H1 (cell line): Measurements from ENCODE around the gene DACT3. TPM values are rescaled to one million over a fixed set of nuclear protein-coding genes. Genes with fewer than 3 reads are reported as not detected.

Experiments used
- CTCF ChIA-PET: fragments of 300-600 bp; sonication (Branson Sonifier 250); formaldehyde crosslinking; loops from one replicate; lab custom pipeline; 2021; ENCODE audit not compliant: partially characterized antibody; lab: Charles Lee
- POLR2A ChIA-PET: fragments of 300-600 bp; sonication (Branson Sonifier 250); formaldehyde crosslinking; loops from one replicate; lab custom pipeline; 2021; ENCODE audit warnings: inconsistent platforms; ENCODE audit not compliant: partially characterized antibody; lab: Charles Lee
- DNase-seq, 2 experiments: peaks; one replicate each; pipeline versions ENCODE4 v3.0.0 to v3.0.0-alpha.2; 2010 to 2022; ENCODE audit warnings: low spot score in 2 of 2, low read depth in 1 of 2, mixed read lengths in 1 of 2
- FAIRE-seq: peaks from 2 replicates; lab custom pipeline; 2011; peaks lifted over from hg19 to GRCh38; lab: Jason Lieb, UNC
- H2AFZ ChIP-seq: 2 replicates; pipeline ENCODE4 v1.8.1; 2012; ENCODE audit warnings: low read length, inconsistent platforms
- H2AK5ac ChIP-seq: 2 replicates; pipeline ENCODE4 v1.6.1; 2013; ENCODE audit warnings: low read depth, low read length
- H2BK120ac ChIP-seq: replicated peaks from 2 replicates; pipeline ENCODE3; 2013; ENCODE audit warnings: low read depth, low read length, inconsistent platforms
- H2BK12ac ChIP-seq: 2 replicates; pipeline ENCODE4 v1.6.1; 2013; ENCODE audit warnings: low read depth, low read length
- H2BK15ac ChIP-seq: 2 replicates; pipeline ENCODE4 v1.6.1; 2013; ENCODE audit warnings: low read length
- H2BK20ac ChIP-seq: 2 replicates; pipeline ENCODE4 v1.6.1; 2013; ENCODE audit warnings: low read length
- H2BK5ac ChIP-seq: 2 replicates; pipeline ENCODE4 v1.6.1; 2013; ENCODE audit warnings: low read depth, low read length
- H3K14ac ChIP-seq: 2 replicates; pipeline ENCODE4 v1.6.1; 2013; ENCODE audit warnings: inconsistent platforms; ENCODE audit not compliant: insufficient read length
- H3K18ac ChIP-seq: 2 replicates; pipeline ENCODE4 v1.6.1; 2013; ENCODE audit warnings: low read length; ENCODE audit errors: extremely low read depth
- H3K23ac ChIP-seq: 2 replicates; pipeline ENCODE4 v1.6.1; 2013; ENCODE audit warnings: inconsistent platforms; ENCODE audit not compliant: insufficient read length
- H3K23me2 ChIP-seq: 2 replicates; pipeline ENCODE4 v1.6.1; 2013; ENCODE audit warnings: low read depth, low read length
- H3K27ac ChIP-seq: 2 replicates; pipeline ENCODE4 v1.6.1; 2011; ENCODE audit warnings: low read depth, low read length, inconsistent platforms
- H3K27me3 ChIP-seq, 4 experiments: replicated peaks in 1 of 4; 1 replicate in 1 of 4; 2 replicates in 3 of 4; pipeline versions ENCODE4 v1.6.1 to v1.8.1; 2011 to 2013; ENCODE audit warnings: low read length in 3 of 4, mild to moderate bottlenecking in 3 of 4, inconsistent platforms in 2 of 4, mixed read lengths in 2 of 4, moderate library complexity in 1 of 4; ENCODE audit not compliant: control insufficient read depth in 3 of 4, insufficient read depth in 3 of 4; ENCODE audit errors: extremely low read depth in 1 of 4
- H3K36me3 ChIP-seq, 4 experiments: 2 replicates each; pipeline versions ENCODE4 v1.6.1 to v1.8.1; 2011 to 2013; ENCODE audit warnings: mild to moderate bottlenecking in 4 of 4, low read length in 3 of 4, moderate library complexity in 2 of 4, control low read depth in 1 of 4, inconsistent platforms in 1 of 4; ENCODE audit not compliant: insufficient read depth in 4 of 4, control insufficient read depth in 2 of 4
- H3K4ac ChIP-seq: replicated peaks from 2 replicates; pipeline ENCODE3; 2013; ENCODE audit warnings: low read length, low read depth, mixed read lengths, inconsistent platforms; ENCODE audit not compliant: insufficient read length
- H3K4me1 ChIP-seq, 4 experiments: replicated peaks in 1 of 4; 1 replicate in 1 of 4; 2 replicates in 3 of 4; pipeline versions ENCODE4 v1.6.1 to v1.8.1; 2011 to 2013; ENCODE audit warnings: low read length in 3 of 4, inconsistent platforms in 2 of 4, mixed read lengths in 1 of 4; ENCODE audit not compliant: insufficient read depth in 4 of 4, control insufficient read depth in 3 of 4
- H3K4me2 ChIP-seq, 2 experiments: 2 replicates each; pipeline versions ENCODE4 v1.6.1 to v1.8.1; 2011 to 2013; ENCODE audit warnings: low read depth in 2 of 2, low read length in 2 of 2, control low read depth in 1 of 2, inconsistent platforms in 1 of 2, mild to moderate bottlenecking in 1 of 2; ENCODE audit not compliant: insufficient read depth in 1 of 2
- H3K4me3 ChIP-seq, 4 experiments: fragments of 200-600, 300-600 bp in 1 of 4; sonication (generic), shearing (Covaris generic), sonication (Bioruptor Twin) in 1 of 4; 2 replicates each; pipeline versions ENCODE4 v1.5.1 to v1.8.1; 2011 to 2016; ENCODE audit warnings: low read length in 4 of 4, low read depth in 3 of 4, control low read depth in 2 of 4, inconsistent platforms in 2 of 4, mild to moderate bottlenecking in 2 of 4, mixed read lengths in 1 of 4, moderate library complexity in 1 of 4; ENCODE audit not compliant: insufficient read depth in 2 of 4; ENCODE audit errors: extremely low read depth in 1 of 4
- H3K56ac ChIP-seq: replicated peaks from 2 replicates; pipeline ENCODE3; 2013; ENCODE audit warnings: low read depth, mild to moderate bottlenecking, mixed read lengths, low read length, inconsistent platforms; ENCODE audit not compliant: insufficient read length
- H3K79me1 ChIP-seq: 2 replicates; pipeline ENCODE4 v1.6.1; 2013; ENCODE audit warnings: low read depth, low read length, control low read depth
- H3K79me2 ChIP-seq, 2 experiments: 2 replicates each; pipeline versions ENCODE4 v1.6.1 to v1.8.1; 2012 to 2013; ENCODE audit warnings: low read length in 2 of 2, mild to moderate bottlenecking in 2 of 2, inconsistent platforms in 1 of 2; ENCODE audit not compliant: insufficient read depth in 2 of 2, control insufficient read depth in 1 of 2
- H3K9ac ChIP-seq, 4 experiments: replicated peaks in 1 of 4; 1 replicate in 1 of 4; 2 replicates in 3 of 4; pipeline versions ENCODE4 v1.6.1 to v1.8.1; 2011 to 2013; ENCODE audit warnings: low read depth in 3 of 4, low read length in 3 of 4, control low read depth in 2 of 4, mild to moderate bottlenecking in 2 of 4, moderate library complexity in 2 of 4, inconsistent platforms in 1 of 4; ENCODE audit errors: extremely low read depth in 1 of 4
- H3K9me3 ChIP-seq, 2 experiments: 2 replicates each; pipeline versions ENCODE4 v1.6.1 to v1.8.1; 2012 to 2013; ENCODE audit warnings: mild to moderate bottlenecking in 2 of 2, moderate library complexity in 2 of 2, control low read depth in 1 of 2, inconsistent platforms in 1 of 2, low read depth in 1 of 2, low read length in 1 of 2, mixed read lengths in 1 of 2; ENCODE audit not compliant: insufficient read depth in 2 of 2
- H4K20me1 ChIP-seq, 2 experiments: replicated peaks in 1 of 2; 2 replicates each; pipeline versions ENCODE3 to v1.8.1; 2011 to 2013; ENCODE audit warnings: inconsistent platforms in 2 of 2, low read length in 2 of 2, mild to moderate bottlenecking in 1 of 2; ENCODE audit not compliant: insufficient read depth in 2 of 2, control insufficient read depth in 1 of 2
- H4K5ac ChIP-seq: 2 replicates; pipeline ENCODE4 v1.6.1; 2013; ENCODE audit warnings: low read length, low read depth, mixed read lengths, inconsistent platforms; ENCODE audit not compliant: insufficient read length
- H4K8ac ChIP-seq: 2 replicates; pipeline ENCODE4 v1.8.0; 2013; ENCODE audit warnings: mild to moderate bottlenecking, moderate library complexity, low read length, inconsistent platforms; ENCODE audit not compliant: insufficient read depth; ENCODE audit errors: extremely low read depth
- H4K91ac ChIP-seq: replicated peaks from 2 replicates; pipeline ENCODE3; 2013; ENCODE audit warnings: low read length, mixed read lengths, inconsistent platforms; ENCODE audit not compliant: insufficient read length
- CHD1 ChIP-seq: IDR thresholded peaks from 2 replicates; pipeline ENCODE4 v1.6.1; 2012; ENCODE audit warnings: low read depth, low read length, improper control_type of control experiment
- CTBP2 ChIP-seq: IDR thresholded peaks from 2 replicates; pipeline ENCODE4 v1.7.0; 2011; ENCODE audit warnings: borderline replicate concordance, mild to moderate bottlenecking, moderate library complexity, mixed read lengths, low read length; ENCODE audit not compliant: insufficient read depth, insufficient read length
- EP300 ChIP-seq, 2 experiments: IDR thresholded peaks; 1 replicate in 1 of 2; 2 replicates in 1 of 2; pipeline ENCODE4 v1.6.1; 2011 to 2012; ENCODE audit warnings: low read depth in 2 of 2, low read length in 2 of 2, mild to moderate bottlenecking in 2 of 2, borderline replicate concordance in 1 of 2, inconsistent platforms in 1 of 2, moderate library complexity in 1 of 2
- EZH2 ChIP-seq: fragments of 200-600 bp; sonication (generic); IDR thresholded peaks from 2 replicates; pipeline ENCODE4 v1.7.1; 2012; ENCODE audit warnings: low read depth, mild to moderate bottlenecking, moderate library complexity, low read length, inconsistent platforms; ENCODE audit not compliant: severe bottlenecking
- PHF8 ChIP-seq: fragments of 200-600 bp; sonication (generic); conservative IDR thresholded peaks from 2 replicates; pipeline ENCODE4 v1.7.1; 2012; ENCODE audit warnings: low read depth, mild to moderate bottlenecking, inconsistent platforms, low read length, moderate library complexity
- RAD21 ChIP-seq, 2 experiments: IDR thresholded peaks in 1 of 2; conservative IDR thresholded peaks in 1 of 2; 2 replicates each; pipeline ENCODE4 v1.6.1; 2011; ENCODE audit warnings: low read depth in 2 of 2, low read length in 2 of 2, improper control_type of control experiment in 1 of 2, inconsistent platforms in 1 of 2, mild to moderate bottlenecking in 1 of 2, moderate library complexity in 1 of 2
- RBBP5 ChIP-seq: IDR thresholded peaks from 2 replicates; pipeline ENCODE4 v1.7.1; 2012; ENCODE audit warnings: low read depth, mild to moderate bottlenecking, inconsistent platforms, low read length, moderate library complexity, borderline replicate concordance
- SAP30 ChIP-seq: fragments of 300-600 bp; sonication (generic); IDR thresholded peaks from 2 replicates; pipeline ENCODE4 v1.7.1; 2012; ENCODE audit warnings: low read length, moderate library complexity, mild to moderate bottlenecking, inconsistent platforms; ENCODE audit not compliant: insufficient read depth, insufficient replicate concordance
- SUZ12 ChIP-seq: fragments of 200-600 bp; sonication (generic); IDR thresholded peaks from 2 replicates; pipeline ENCODE4 v1.6.1; 2012; ENCODE audit warnings: mild to moderate bottlenecking, inconsistent platforms, low read length, moderate library complexity, mixed read lengths
- WGBS, 2 experiments: shearing (Covaris generic) in 1 of 2; methylation state at CpG; one replicate each; pipeline versions ENCODE4 v1.1.6 to v1.1.7; 2013 to 2015; ENCODE audit warnings: low lambda C conversion rate in 2 of 2, mixed read lengths in 2 of 2, inconsistent platforms in 1 of 2, low coverage in 1 of 2, missing lambda C conversion rate in 1 of 2; ENCODE audit not compliant: insufficient replicate concordance in 2 of 2, insufficient coverage in 1 of 2, insufficient read length in 1 of 2; ENCODE audit errors: extremely low coverage in 1 of 2, missing lambda C conversion rate in 1 of 2; 5-methylcytosine and 5-hydroxymethylcytosine counted together
- polyA plus RNA-seq, 7 experiments: library from polyadenylated mRNA; depleted of rRNA in 3 of 7; stranded (reverse) in 5 of 7; unstranded in 2 of 7; fragments of >200 nt in 5 of 7; fragments of 200-250 nt in 2 of 7; gene quantifications; 1 replicate in 5 of 7; 2 replicates in 1 of 7; 4 replicates in 1 of 7; pipeline versions ENCODE4 v1.2.1 to v1.2.3, GENCODE V29; 2011 to 2013; ENCODE audit warnings: missing spikeins in 2 of 7, mixed read lengths in 2 of 7
- total RNA-seq: library from RNA; stranded (reverse); fragmentation: NEBNext Ultra II Directional; extraction: Animal tissue kit (Norgen Biotek cat#: 25700); gene quantifications from 2 replicates; pipeline ENCODE4 v1.2.1, GENCODE V29; 2021

The DACT3 gene
- total and polyA plus RNA-seq, 2 of the 8 experiments (the other 6 are each of a cell fraction or from before 2014, with no cell fraction given), result 1.8 to 2.0 TPM

GRCh38 chr19:46659151-46660007 is 1.6 kb downstream of the DACT3 start:
- Histone ChIP-seq H3K36me3 (no peaks in the 10 kb centered on the region), H3K79me1 (no peaks in the 10 kb centered on the region), H3K9ac (no peak overlapping the region), H4K8ac (no peak overlapping the region), H4K20me1 (peaks cover 0 to 2% of the 10 kb centered on the region in 2 experiments), H2BK20ac (no peak overlapping the region), H2AFZ (no peak overlapping the region), H3K4me1 (peaks cover 4 to 22% (median 13%) of the 10 kb centered on the region in 4 experiments), H4K91ac (no peak overlapping the region), H3K56ac (no peak overlapping the region), H3K79me2 (no peaks in the 10 kb centered on the region), H3K23ac (no peak overlapping the region), H3K4ac (no peak overlapping the region), H3K27me3 (peaks cover 0 to 17% (median 11%) of the 10 kb centered on the region in 4 experiments; a peak in 4 of 7 replicates), H4K5ac (no peak overlapping the region), H3K4me2 (peak overlapping the region; percentile 87 to 98), H3K23me2 (peaks cover 12% of the 10 kb centered on the region; the same call in 1 of the 2 replicates), H3K18ac (peak overlapping the region; percentile 5; the same call in 1 of the 2 replicates), H3K9me3 (no peaks in the 10 kb centered on the region), H2BK15ac (0 out of 2 replicates have a peak overlapping the region, but pooled peaks have one; percentile 53), H2BK12ac (peak overlapping the region; percentile 62; the same call in 1 of the 2 replicates), H3K27ac (no peak overlapping the region), H3K14ac (no peak overlapping the region), H2BK120ac (no peak overlapping the region), H3K4me3 (peak overlapping the region; percentile 47 to 71 (median 54)), H2BK5ac (no peak overlapping the region), H2AK5ac (no peak overlapping the region)
- 5% methylated on average over 6 of the region's 28 CpGs; no CpG with 5 or more reads in 1 of the 2 experiments for WGBS, 2 experiments
- FAIRE-seq, result no peak
- ChIA-PET CTCF (interaction anchor here (0.5 to 18.2 kb wide), 10 partner anchors 11 to 1045 kb away, joined by 3 to 341 read pairs (median 4); no protein-coding TSS in a partner anchor), POLR2A (interaction anchor here (0.6 to 1.9 kb wide), 12 partner anchors 9 to 129 kb away, joined by 3 to 7 read pairs (median 3); partner anchors contain the start of genes PTGIR and SLC1A5)
- DNase-seq, result peak in 1 of 2 experiments; percentile 71
- TF ChIP-seq SAP30 (peak; percentile 3), RAD21 (IDR thresholded peaks at IDR 0.05 in 1 of 2, conservative IDR thresholded peaks at IDR 0.05 in 1 of 2; ENCODE audit: low read depth in 2 of 2, low read length in 2 of 2) (no peak), PHF8 (0 out of 2 replicates have a peak, but pooled peaks have one; percentile 4), CTBP2 (peak; percentile 48), RBBP5 (peak; percentile 71), CHD1 (no peak), EP300 (IDR thresholded peaks at IDR 0.05; ENCODE audit: borderline replicate concordance in 1 of 2, low read depth in 2 of 2, low read length in 2 of 2) (no peak), SUZ12 (0 out of 2 replicates have a peak, but pooled peaks have one; percentile 9), EZH2 (peak; percentile 9)
